H9 (cell line): ENCODE measurements around the gene IDE. TPM values are rescaled to one million over a fixed set of nuclear protein-coding genes. Genes with fewer than 3 reads are reported as not detected.

Experiments
- DNase-seq: peaks from one replicate; pipeline ENCODE4 v3.0.0-alpha.2; 2017
- H2AFZ ChIP-seq: one replicate; pipeline ENCODE4 v1.6.1; 2013; ENCODE audit warnings: mild to moderate bottlenecking, low read length, control low read depth, moderate library complexity
- H2AK5ac ChIP-seq: 2 replicates; pipeline ENCODE4 v1.6.1; 2013; ENCODE audit warnings: low read length, control low read depth, mixed read lengths; ENCODE audit not compliant: insufficient read length
- H2BK120ac ChIP-seq: one replicate; pipeline ENCODE4 v1.6.1; 2013; ENCODE audit warnings: low read depth, mild to moderate bottlenecking, low read length, control low read depth, inconsistent platforms; ENCODE audit not compliant: poor library complexity, severe bottlenecking
- H2BK12ac ChIP-seq: 2 replicates; pipeline ENCODE4 v1.6.1; 2013; ENCODE audit warnings: low read length, control low read depth, mixed read lengths, low read depth; ENCODE audit not compliant: insufficient read length
- H2BK15ac ChIP-seq: 2 replicates; pipeline ENCODE4 v1.6.1; 2013; ENCODE audit warnings: low read depth, low read length, control low read depth
- H2BK20ac ChIP-seq: one replicate; pipeline ENCODE4 v1.6.1; 2013; ENCODE audit warnings: low read depth, mild to moderate bottlenecking, low read length, control low read depth, inconsistent platforms; ENCODE audit not compliant: poor library complexity, severe bottlenecking
- H2BK5ac ChIP-seq: 2 replicates; pipeline ENCODE4 v1.6.1; 2013; ENCODE audit warnings: low read length, control low read depth, mixed read lengths; ENCODE audit not compliant: insufficient read length
- H3K14ac ChIP-seq: 2 replicates; pipeline ENCODE4 v1.6.1; 2013; ENCODE audit warnings: low read length, control low read depth; ENCODE audit not compliant: insufficient read depth
- H3K18ac ChIP-seq: 2 replicates; pipeline ENCODE4 v1.6.1; 2013; ENCODE audit warnings: low read depth, mild to moderate bottlenecking, mixed read lengths, low read length, control low read depth; ENCODE audit not compliant: insufficient read length
- H3K23ac ChIP-seq: 2 replicates; pipeline ENCODE4 v1.6.1; 2013; ENCODE audit warnings: low read length, control low read depth, mixed read lengths, low read depth; ENCODE audit not compliant: insufficient read length
- H3K23me2 ChIP-seq: 2 replicates; pipeline ENCODE4 v1.6.1; 2013; ENCODE audit warnings: low read depth, mild to moderate bottlenecking, mixed read lengths, low read length, control low read depth; ENCODE audit not compliant: insufficient read length, poor library complexity, severe bottlenecking
- H3K27ac ChIP-seq: 2 replicates; pipeline ENCODE4 v1.5.1; 2013; ENCODE audit warnings: low read length, control low read depth, mixed read lengths, low read depth; ENCODE audit not compliant: insufficient read length
- H3K27me3 ChIP-seq: 2 replicates; pipeline ENCODE4 v1.6.1; 2013; ENCODE audit warnings: low read length, control low read depth, inconsistent platforms; ENCODE audit not compliant: insufficient read depth
- H3K4ac ChIP-seq: 2 replicates; pipeline ENCODE4 v1.6.1; 2013; ENCODE audit warnings: low read depth, mild to moderate bottlenecking, control low read depth, inconsistent platforms, low read length, moderate library complexity
- H3K4me1 ChIP-seq: 2 replicates; pipeline ENCODE4 v1.6.1; 2013; ENCODE audit warnings: low read length, control low read depth, inconsistent platforms; ENCODE audit not compliant: insufficient read depth
- H3K4me2 ChIP-seq: 2 replicates; pipeline ENCODE4 v1.6.1; 2013; ENCODE audit warnings: low read length, control low read depth, mixed read lengths; ENCODE audit not compliant: insufficient read length, insufficient read depth
- H3K56ac ChIP-seq: 2 replicates; pipeline ENCODE4 v1.6.1; 2013; ENCODE audit warnings: low read depth, mild to moderate bottlenecking, mixed read lengths, low read length, control low read depth; ENCODE audit not compliant: insufficient read length
- H3K79me1 ChIP-seq: 2 replicates; pipeline ENCODE4 v1.6.1; 2013; ENCODE audit warnings: low read depth, mild to moderate bottlenecking, moderate library complexity, low read length, control low read depth, inconsistent platforms; ENCODE audit not compliant: insufficient read depth, poor library complexity, severe bottlenecking
- H3K79me2 ChIP-seq: 2 replicates; pipeline ENCODE4 v1.6.1; 2013; ENCODE audit warnings: low read length, control low read depth, inconsistent platforms; ENCODE audit not compliant: insufficient read depth
- H3K9ac ChIP-seq: 2 replicates; pipeline ENCODE4 v1.6.1; 2013; ENCODE audit warnings: low read length, control low read depth, mixed read lengths; ENCODE audit not compliant: insufficient read length; ENCODE audit errors: extremely low read depth
- H3K9me3 ChIP-seq: one replicate; pipeline ENCODE4 v1.6.1; 2013; ENCODE audit warnings: low read depth, low read length, inconsistent platforms; ENCODE audit not compliant: control insufficient read depth
- H3T11ph ChIP-seq: one replicate; pipeline ENCODE4 v1.6.1; 2013; ENCODE audit warnings: mild to moderate bottlenecking, low read length, control low read depth, inconsistent platforms
- H4K20me1 ChIP-seq: one replicate; pipeline ENCODE4 v1.6.1; 2013; ENCODE audit not compliant: control insufficient read depth, insufficient read length, insufficient read depth
- H4K5ac ChIP-seq: 2 replicates; pipeline ENCODE4 v1.6.1; 2013; ENCODE audit warnings: low read depth, mild to moderate bottlenecking, mixed read lengths, low read length, control low read depth; ENCODE audit not compliant: insufficient read length
- H4K8ac ChIP-seq: replicated peaks from 2 replicates; pipeline ENCODE4 v1.6.1; 2013; ENCODE audit warnings: low read length, control low read depth, mixed read lengths, low read depth; ENCODE audit not compliant: insufficient read length
- H4K91ac ChIP-seq: 2 replicates; pipeline ENCODE4 v1.6.1; 2013; ENCODE audit warnings: low read depth, mild to moderate bottlenecking, moderate library complexity, mixed read lengths, low read length, control low read depth; ENCODE audit not compliant: insufficient read length
- H3K27ac Mint-ChIP-seq, 3 experiments: 2 replicates in 2 of 3; 3 replicates in 1 of 3; pipeline ENCODE4 v1.8.0; 2020 to 2021; ENCODE audit warnings: mixed read lengths in 3 of 3, mild to moderate bottlenecking in 1 of 3, moderate library complexity in 1 of 3
- H3K27me3 Mint-ChIP-seq: 2 replicates; pipeline ENCODE4 v1.8.0; 2021; ENCODE audit warnings: low read depth, mild to moderate bottlenecking, moderate library complexity, mixed read lengths
- H3K36me3 Mint-ChIP-seq, 3 experiments: 2 replicates in 2 of 3; 3 replicates in 1 of 3; pipeline ENCODE4 v1.8.0; 2020 to 2021; ENCODE audit warnings: low read depth in 3 of 3, mixed read lengths in 3 of 3; ENCODE audit not compliant: insufficient read depth in 1 of 3
- H3K4me1 Mint-ChIP-seq, 2 experiments: 2 replicates each; pipeline ENCODE4 v1.8.0; 2020; ENCODE audit warnings: mixed read lengths in 2 of 2
- H3K4me3 Mint-ChIP-seq, 2 experiments: 2 replicates in 1 of 2; 3 replicates in 1 of 2; pipeline ENCODE4 v1.8.0; 2020 to 2021; ENCODE audit warnings: mild to moderate bottlenecking in 2 of 2, mixed read lengths in 2 of 2, moderate library complexity in 1 of 2
- H3K9me3 Mint-ChIP-seq, 2 experiments: 2 replicates in 1 of 2; 3 replicates in 1 of 2; pipeline ENCODE4 v1.8.0; 2020; ENCODE audit warnings: mild to moderate bottlenecking in 2 of 2, mixed read lengths in 2 of 2, moderate library complexity in 1 of 2
- CTCF ChIP-seq: fragments of 200-600 bp; sonication (generic); conservative IDR thresholded peaks from 3 replicates; pipeline ENCODE4 v1.8.0; 2021; ENCODE audit warnings: antibody characterized with exemption, mild to moderate bottlenecking
- WGBS: extraction: QIAGEN DNeasy Blood & Tissue Kit; methylation state at CpG from one replicate; pipeline ENCODE4 v1.1.7; 2013; ENCODE audit warnings: missing lambda C conversion rate, low lambda C conversion rate, mixed read lengths; ENCODE audit not compliant: insufficient read length; ENCODE audit errors: extremely low coverage; 5-methylcytosine and 5-hydroxymethylcytosine counted together
- total RNA-seq: library from RNA; stranded (reverse); gene quantifications from 2 replicates; pipeline ENCODE4 v1.2.1, GENCODE V29; 2021

IDE gene
- total RNA-seq, 1 experiment from 2014 or later = 48.9 TPM

- H2AK5ac ChIP-seq = no peak overlapping the region
- no peaks in the 10 kb centered on the region for H3K27me3 ChIP-seq
- Mint-ChIP-seq H3K4me1 (peaks cover 44 to 53% of the 10 kb centered on the region in 2 experiments), H3K27ac (peak overlapping the region; percentile 98 to 99 (median 98); a peak in 6 of 7 replicates), H3K9me3 (no peaks in the 10 kb centered on the region), H3K4me3 (peak overlapping the region; percentile 96), H3K36me3 (peaks cover 0 to 5% (median 0%) of the 10 kb centered on the region in 3 experiments; a peak in 2 of 7 replicates), H3K27me3 (no peaks in the 10 kb centered on the region; the same call in 1 of the 2 replicates)
- no peak overlapping the region for H2AFZ ChIP-seq
- no peaks in the 10 kb centered on the region for H3K9me3 ChIP-seq
- no peak overlapping the region for H2BK15ac ChIP-seq
- no peak overlapping the region for H3K23ac ChIP-seq
- H4K5ac ChIP-seq = no peak overlapping the region
- no peak overlapping the region for H4K8ac ChIP-seq
- no peaks in the 10 kb centered on the region for H3K4me1 ChIP-seq
- no CpG with 5 or more reads among the region's 9 CpGs for WGBS
- H3T11ph ChIP-seq = no peak overlapping the region
- H3K23me2 ChIP-seq = peaks cover 11% of the 10 kb centered on the region
- no peak overlapping the region for H2BK120ac ChIP-seq
- no peak overlapping the region for H3K4ac ChIP-seq
- H3K18ac ChIP-seq = no peak overlapping the region
- H3K27ac ChIP-seq = no peak overlapping the region
- H3K79me1 ChIP-seq = peaks cover 6% of the 10 kb centered on the region
- peak overlapping the region; percentile 52 for H3K4me2 ChIP-seq
- H2BK12ac ChIP-seq = no peak overlapping the region
- no peak overlapping the region for H4K91ac ChIP-seq
- no peak for TF ChIP-seq CTCF
- H3K79me2 ChIP-seq = peaks cover 47% of the 10 kb centered on the region
- H2BK5ac ChIP-seq = no peak overlapping the region
- no peak overlapping the region for H3K56ac ChIP-seq
- H4K20me1 ChIP-seq = no peaks in the 10 kb centered on the region
- H2BK20ac ChIP-seq = no peak overlapping the region
- no peak for DNase-seq
- peak overlapping the region; percentile 60 for H3K9ac ChIP-seq
- H3K14ac ChIP-seq = no peak overlapping the region
These were observed 20.0 kb upstream of the IDE start for GRCh38 chr10:92593619-92594588.
